DND-41 (cell line): ENCODE results near the gene ADGRF5.

Source experiments
- ATAC-seq: fragments of 200-7000 bp; cut with Tn5 transposase; 3 replicates; pipeline ENCODE4 v1.9.1; 2021; ENCODE audit warnings: low read depth; ENCODE audit not compliant: insufficient read depth
- DNase-seq: peaks from one replicate; pipeline ENCODE4 v3.0.0-alpha.2; 2020
- H2AFZ ChIP-seq: 2 replicates; pipeline ENCODE4 v1.6.0; 2012; ENCODE audit warnings: low read depth, low read length
- H3K27ac ChIP-seq: 2 replicates; pipeline ENCODE4 v1.5.1; 2012; ENCODE audit warnings: low read length, inconsistent platforms
- H3K27me3 ChIP-seq: fragments of 200-600 bp; sonication (generic); 2 replicates; pipeline ENCODE4 v1.6.0; 2012; ENCODE audit warnings: low read length, mild to moderate bottlenecking, inconsistent platforms; ENCODE audit not compliant: insufficient read depth, poor library complexity
- H3K36me3 ChIP-seq: 2 replicates; pipeline ENCODE4 v1.5.1; 2012; ENCODE audit warnings: low read length, inconsistent platforms; ENCODE audit not compliant: insufficient read depth
- H3K4me1 ChIP-seq: 2 replicates; pipeline ENCODE4 v1.5.1; 2012; ENCODE audit warnings: mild to moderate bottlenecking, low read length; ENCODE audit not compliant: insufficient read depth
- H3K4me2 ChIP-seq: 2 replicates; pipeline ENCODE4 v1.6.0; 2012; ENCODE audit warnings: mild to moderate bottlenecking, moderate library complexity, low read length, inconsistent platforms; ENCODE audit not compliant: insufficient read depth
- H3K4me3 ChIP-seq, 2 experiments: fragments of 200-600 bp in 1 of 2; shearing (Covaris generic) in 1 of 2; 2 replicates each; pipeline ENCODE4 v1.5.1; 2012 to 2016; ENCODE audit warnings: inconsistent platforms in 2 of 2, low read length in 2 of 2, mild to moderate bottlenecking in 2 of 2, low read depth in 1 of 2, moderate library complexity in 1 of 2
- H3K79me2 ChIP-seq: 2 replicates; pipeline ENCODE4 v1.6.0; 2012; ENCODE audit warnings: low read length, inconsistent platforms; ENCODE audit not compliant: insufficient read depth
- H3K9ac ChIP-seq: 2 replicates; pipeline ENCODE4 v1.6.0; 2012; ENCODE audit warnings: low read depth, mild to moderate bottlenecking, inconsistent platforms, low read length, moderate library complexity
- H3K9me3 ChIP-seq: 2 replicates; pipeline ENCODE4 v1.5.1; 2012; ENCODE audit warnings: low read length, moderate library complexity, mild to moderate bottlenecking, inconsistent platforms; ENCODE audit not compliant: insufficient read depth, severe bottlenecking
- H4K20me1 ChIP-seq: 2 replicates; pipeline ENCODE4 v1.6.0; 2012; ENCODE audit warnings: low read length; ENCODE audit not compliant: insufficient read depth
- EZH2 ChIP-seq: IDR thresholded peaks from 3 replicates; pipeline ENCODE4 v1.6.1; 2012; ENCODE audit warnings: borderline replicate concordance, low read depth, mild to moderate bottlenecking, moderate library complexity, low read length, inconsistent platforms; ENCODE audit not compliant: severe bottlenecking
- TF ChIP-seq, protein P1 (sequence below): IDR thresholded peaks from 2 replicates; pipeline ENCODE4 v1.5.1; 2012; ENCODE audit warnings: borderline replicate concordance, low read length, moderate library complexity, mild to moderate bottlenecking; ENCODE audit not compliant: poor library complexity, severe bottlenecking; ENCODE audit errors: extremely low read depth

The ADGRF5 gene

DNA sequence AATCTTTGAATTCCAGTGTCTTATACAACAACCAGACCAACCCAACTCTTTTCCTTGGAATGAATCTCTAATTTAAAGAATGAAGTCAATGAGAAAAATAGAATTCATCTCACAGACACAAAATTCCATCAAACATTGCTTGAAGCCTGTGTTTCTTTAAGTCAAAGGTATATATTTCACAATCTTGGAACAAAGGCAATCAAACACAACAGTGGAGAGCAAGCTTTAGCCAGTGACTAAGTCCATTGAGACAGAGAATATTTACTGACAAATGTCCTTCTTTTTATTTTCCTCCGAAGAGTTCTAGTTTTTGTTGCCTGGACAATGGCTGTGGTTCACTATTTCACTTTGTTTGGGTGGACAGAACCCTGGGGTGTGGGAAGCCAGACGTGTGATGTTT is 92.8 kb downstream of the ADGRF5 start:
- H3K27ac ChIP-seq, result no peak overlapping the region
- no peaks in the 10 kb centered on the region for H3K36me3 ChIP-seq
- TF ChIP-seq EZH2, result no peak
- TF ChIP-seq, protein P1, sequence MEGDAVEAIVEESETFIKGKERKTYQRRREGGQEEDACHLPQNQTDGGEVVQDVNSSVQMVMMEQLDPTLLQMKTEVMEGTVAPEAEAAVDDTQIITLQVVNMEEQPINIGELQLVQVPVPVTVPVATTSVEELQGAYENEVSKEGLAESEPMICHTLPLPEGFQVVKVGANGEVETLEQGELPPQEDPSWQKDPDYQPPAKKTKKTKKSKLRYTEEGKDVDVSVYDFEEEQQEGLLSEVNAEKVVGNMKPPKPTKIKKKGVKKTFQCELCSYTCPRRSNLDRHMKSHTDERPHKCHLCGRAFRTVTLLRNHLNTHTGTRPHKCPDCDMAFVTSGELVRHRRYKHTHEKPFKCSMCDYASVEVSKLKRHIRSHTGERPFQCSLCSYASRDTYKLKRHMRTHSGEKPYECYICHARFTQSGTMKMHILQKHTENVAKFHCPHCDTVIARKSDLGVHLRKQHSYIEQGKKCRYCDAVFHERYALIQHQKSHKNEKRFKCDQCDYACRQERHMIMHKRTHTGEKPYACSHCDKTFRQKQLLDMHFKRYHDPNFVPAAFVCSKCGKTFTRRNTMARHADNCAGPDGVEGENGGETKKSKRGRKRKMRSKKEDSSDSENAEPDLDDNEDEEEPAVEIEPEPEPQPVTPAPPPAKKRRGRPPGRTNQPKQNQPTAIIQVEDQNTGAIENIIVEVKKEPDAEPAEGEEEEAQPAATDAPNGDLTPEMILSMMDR, result no peak
- no peaks in the 10 kb centered on the region for H3K9me3 ChIP-seq
- no peaks in the 10 kb centered on the region for H3K79me2 ChIP-seq
- no peaks in the 10 kb centered on the region for H3K27me3 ChIP-seq
- ATAC-seq (no peak), DNase-seq (no peak)
- H3K4me1 ChIP-seq, result no peaks in the 10 kb centered on the region
- no peak overlapping the region for H3K4me3 ChIP-seq
- no peaks in the 10 kb centered on the region for H4K20me1 ChIP-seq
- no peak overlapping the region for H3K4me2 ChIP-seq
- H3K9ac ChIP-seq, result no peak overlapping the region
- no peak overlapping the region for H2AFZ ChIP-seq

DNA sequence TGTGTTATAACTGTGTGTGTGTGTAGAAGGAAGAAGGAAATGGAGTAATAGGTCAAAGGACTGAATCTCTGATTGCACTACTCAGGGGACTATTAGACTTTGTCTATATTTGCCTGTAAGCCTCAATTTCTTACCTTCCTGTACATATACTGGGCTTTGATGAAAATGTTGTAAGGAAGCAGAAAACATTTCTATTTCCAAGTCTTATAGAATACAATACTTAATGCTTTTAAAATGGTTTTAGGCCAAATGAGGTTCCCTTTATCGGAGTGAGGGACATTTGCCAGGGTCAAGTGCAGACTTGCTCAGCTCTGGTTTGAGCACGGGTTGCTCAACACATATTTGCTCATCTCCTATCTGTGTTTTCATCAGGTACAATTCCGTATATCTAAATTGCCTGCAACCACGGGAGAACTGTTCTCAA is 100.3 kb downstream of the ADGRF5 start:
- Histone ChIP-seq H3K27ac (no peak overlapping the region), H3K4me3 (no peak overlapping the region), H3K36me3 (no peaks in the 10 kb centered on the region), H3K9ac (no peak overlapping the region), H3K4me1 (no peaks in the 10 kb centered on the region), H2AFZ (no peak overlapping the region), H3K9me3 (no peaks in the 10 kb centered on the region), H4K20me1 (no peaks in the 10 kb centered on the region), H3K27me3 (no peaks in the 10 kb centered on the region), H3K4me2 (no peak overlapping the region), H3K79me2 (no peaks in the 10 kb centered on the region)
- no peak for ATAC-seq
- TF ChIP-seq EZH2, result no peak
- TF ChIP-seq, protein P1, result no peak
- DNase-seq, result no peak

DNA sequence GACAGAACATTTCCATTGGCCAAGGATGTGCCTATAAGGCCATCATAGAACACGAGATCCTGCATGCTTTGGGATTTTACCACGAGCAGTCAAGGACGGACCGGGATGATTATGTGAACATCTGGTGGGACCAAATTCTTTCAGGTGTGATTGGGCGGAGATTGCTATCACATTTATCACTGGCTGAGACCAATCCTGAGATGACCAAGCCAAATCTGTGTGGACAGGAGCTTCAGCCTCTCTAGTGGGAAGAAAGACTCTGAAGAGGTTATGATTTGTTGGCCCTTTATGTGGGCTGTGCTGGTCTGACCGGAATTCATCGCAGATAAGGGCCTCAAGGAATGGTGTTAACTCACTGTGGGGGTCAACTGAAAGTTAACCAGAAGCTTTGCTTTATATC is 102.2 kb downstream of the ADGRF5 start:
- Histone ChIP-seq H3K27ac (no peak overlapping the region), H2AFZ (no peak overlapping the region), H3K27me3 (no peaks in the 10 kb centered on the region), H4K20me1 (no peaks in the 10 kb centered on the region), H3K4me2 (no peak overlapping the region), H3K4me1 (no peaks in the 10 kb centered on the region), H3K4me3 (no peak overlapping the region), H3K36me3 (no peaks in the 10 kb centered on the region), H3K9me3 (no peaks in the 10 kb centered on the region), H3K9ac (no peak overlapping the region), H3K79me2 (no peaks in the 10 kb centered on the region)
- TF ChIP-seq, protein P1, result no peak
- TF ChIP-seq EZH2, result no peak
- DNase-seq, result no peak
- ATAC-seq, result no peak

DNA sequence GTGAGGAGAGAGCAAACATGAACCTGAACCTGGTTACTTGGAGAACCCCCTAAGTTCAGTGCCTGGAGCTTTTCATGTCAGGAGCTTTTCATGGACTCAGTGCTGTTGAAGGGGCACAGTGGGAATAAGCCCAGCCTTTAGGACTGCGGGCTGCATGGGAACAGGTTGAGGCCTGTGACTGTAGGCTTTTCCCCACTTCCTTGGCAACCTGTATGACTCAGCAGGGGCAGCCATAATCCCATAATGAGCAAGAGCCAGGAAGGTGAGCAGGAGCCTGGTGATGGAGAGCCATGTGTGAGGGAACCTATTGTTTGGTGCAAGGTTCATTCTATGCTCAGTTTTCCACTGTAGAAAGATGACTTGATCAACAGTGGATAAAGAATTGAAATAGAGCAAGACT is 105.1 kb downstream of the ADGRF5 start:
- H2AFZ ChIP-seq, result no peak overlapping the region
- DNase-seq, result no peak
- H3K27ac ChIP-seq, result no peak overlapping the region
- no peak overlapping the region for H3K4me2 ChIP-seq
- no peak for ATAC-seq
- no peaks in the 10 kb centered on the region for H3K4me1 ChIP-seq
- TF ChIP-seq EZH2, result no peak
- TF ChIP-seq, protein P1, result no peak
- no peaks in the 10 kb centered on the region for H3K9me3 ChIP-seq
- no peaks in the 10 kb centered on the region for H3K79me2 ChIP-seq
- H3K9ac ChIP-seq, result no peak overlapping the region
- no peak overlapping the region for H3K4me3 ChIP-seq
- H4K20me1 ChIP-seq, result no peaks in the 10 kb centered on the region
- H3K27me3 ChIP-seq, result no peaks in the 10 kb centered on the region
- no peaks in the 10 kb centered on the region for H3K36me3 ChIP-seq
